ENCODE data around the gene RICTOR. TPM values are rescaled to one million over a fixed set of nuclear protein-coding genes. Genes with fewer than 3 reads are reported as not detected.

The RICTOR gene
- polyA plus RNA-seq, 1 experiment = 6.3 TPM

GRCh38 chr5:38916802-38917201, 157.4 kb downstream of the RICTOR start:
- no peak for DNase-seq (ENCODE audit: low read depth)
- H3K36me3 ChIP-seq (ENCODE audit: control insufficient read depth, insufficient read depth, low read length) = peaks cover 22% of the 10 kb centered on the region
- no peaks in the 10 kb centered on the region for H3K27me3 ChIP-seq (ENCODE audit: control insufficient read depth, insufficient read depth, low read length)
- CTCF ChIA-PET = no interaction called here
- TF ChIP-seq, protein P1, sequence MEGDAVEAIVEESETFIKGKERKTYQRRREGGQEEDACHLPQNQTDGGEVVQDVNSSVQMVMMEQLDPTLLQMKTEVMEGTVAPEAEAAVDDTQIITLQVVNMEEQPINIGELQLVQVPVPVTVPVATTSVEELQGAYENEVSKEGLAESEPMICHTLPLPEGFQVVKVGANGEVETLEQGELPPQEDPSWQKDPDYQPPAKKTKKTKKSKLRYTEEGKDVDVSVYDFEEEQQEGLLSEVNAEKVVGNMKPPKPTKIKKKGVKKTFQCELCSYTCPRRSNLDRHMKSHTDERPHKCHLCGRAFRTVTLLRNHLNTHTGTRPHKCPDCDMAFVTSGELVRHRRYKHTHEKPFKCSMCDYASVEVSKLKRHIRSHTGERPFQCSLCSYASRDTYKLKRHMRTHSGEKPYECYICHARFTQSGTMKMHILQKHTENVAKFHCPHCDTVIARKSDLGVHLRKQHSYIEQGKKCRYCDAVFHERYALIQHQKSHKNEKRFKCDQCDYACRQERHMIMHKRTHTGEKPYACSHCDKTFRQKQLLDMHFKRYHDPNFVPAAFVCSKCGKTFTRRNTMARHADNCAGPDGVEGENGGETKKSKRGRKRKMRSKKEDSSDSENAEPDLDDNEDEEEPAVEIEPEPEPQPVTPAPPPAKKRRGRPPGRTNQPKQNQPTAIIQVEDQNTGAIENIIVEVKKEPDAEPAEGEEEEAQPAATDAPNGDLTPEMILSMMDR (IDR thresholded peaks at IDR 0.05; ENCODE audit: insufficient read depth, low read depth, low read length) = no peak
- POLR2A ChIA-PET = no interaction called here
- no peak overlapping the region for H3K4me3 ChIP-seq (ENCODE audit: low read depth, low read length)

DNA sequence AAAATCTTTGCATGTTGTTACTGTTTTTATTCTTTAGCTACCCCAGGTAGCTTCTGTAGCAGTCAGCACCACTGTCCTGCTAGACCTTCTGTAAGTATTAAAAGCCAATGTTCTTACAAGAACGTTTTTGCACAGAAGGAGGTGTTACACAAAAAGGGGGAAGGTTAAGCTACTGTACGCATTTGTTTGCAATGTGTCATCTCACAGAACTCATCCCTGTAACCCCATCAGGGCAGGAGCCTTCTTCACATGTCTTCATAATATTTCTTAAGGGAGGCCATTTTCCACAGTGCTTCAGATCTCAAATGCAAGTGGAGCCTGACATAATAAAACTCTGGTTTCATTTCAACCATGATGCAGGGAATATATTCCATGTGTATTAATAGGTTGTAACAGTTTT, 160.5 kb downstream of the RICTOR start:
- H3K27me3 ChIP-seq (ENCODE audit: control insufficient read depth, insufficient read depth, low read length) = no peaks in the 10 kb centered on the region
- H3K36me3 ChIP-seq (ENCODE audit: control insufficient read depth, insufficient read depth, low read length) = peaks cover 14% of the 10 kb centered on the region
- no peak overlapping the region for H3K4me3 ChIP-seq (ENCODE audit: low read depth, low read length)
- ChIA-PET CTCF (interaction anchor here (1.0 to 2.0 kb wide), 2 partner anchors 8 to 12 kb away, joined by 3 to 6 read pairs; no protein-coding TSS in a partner anchor), POLR2A (no interaction called here)
- TF ChIP-seq, protein P1 (IDR thresholded peaks at IDR 0.05; ENCODE audit: insufficient read depth, low read depth, low read length) = no peak
- DNase-seq (ENCODE audit: low read depth) = no peak

DNA sequence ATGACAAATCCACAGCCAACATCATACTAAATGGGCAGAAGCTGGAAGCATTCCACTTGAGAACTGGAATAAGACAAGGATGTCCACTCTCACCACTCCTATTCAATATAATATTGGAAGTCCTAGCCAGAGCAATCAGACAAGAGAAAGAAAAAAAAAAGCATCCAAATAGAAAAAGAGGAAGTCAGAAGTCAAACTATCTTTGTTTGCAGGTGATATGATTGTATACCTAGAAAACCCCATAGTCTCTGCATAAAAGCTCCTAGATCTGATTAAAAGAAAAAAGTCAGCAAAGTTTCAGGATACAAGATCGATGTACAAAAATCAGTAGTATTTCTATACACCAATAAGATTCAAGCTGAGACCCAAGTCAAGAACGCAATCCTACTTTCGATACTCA, 162.3 kb downstream of the RICTOR start:
- Histone ChIP-seq H3K36me3 (ENCODE audit: control insufficient read depth, insufficient read depth, low read length) (peaks cover 19% of the 10 kb centered on the region), H3K27me3 (ENCODE audit: control insufficient read depth, insufficient read depth, low read length) (no peaks in the 10 kb centered on the region), H3K4me3 (ENCODE audit: low read depth, low read length) (no peak overlapping the region)
- ChIA-PET CTCF (interaction anchor here (1.4 kb wide), 1 partner anchor 80 kb away, joined by 3 read pairs; no protein-coding TSS in a partner anchor), POLR2A (no interaction called here)
- DNase-seq (ENCODE audit: low read depth) = no peak
- TF ChIP-seq, protein P1 (IDR thresholded peaks at IDR 0.05; ENCODE audit: insufficient read depth, low read depth, low read length) = no peak

- Histone ChIP-seq H3K27me3 (ENCODE audit: control insufficient read depth, insufficient read depth, low read length) (no peaks in the 10 kb centered on the region), H3K4me3 (ENCODE audit: low read depth, low read length) (no peak overlapping the region), H3K36me3 (ENCODE audit: control insufficient read depth, insufficient read depth, low read length) (peaks cover 23% of the 10 kb centered on the region)
- ChIA-PET POLR2A (no interaction called here), CTCF (interaction anchor here (0.5 to 0.9 kb wide), 2 partner anchors 26 to 202 kb away, joined by 3 read pairs; no protein-coding TSS in a partner anchor)
- TF ChIP-seq, protein P1 (IDR thresholded peaks at IDR 0.05; ENCODE audit: insufficient read depth, low read depth, low read length) = no peak
- DNase-seq (ENCODE audit: low read depth) = no peak
Observed at GRCh38 chr5:38906503-38906902, 167.7 kb downstream of the RICTOR start.

GRCh38 chr5:38905516-38905915, 168.7 kb downstream of the RICTOR start:
- Histone ChIP-seq H3K36me3 (ENCODE audit: control insufficient read depth, insufficient read depth, low read length) (peaks cover 23% of the 10 kb centered on the region), H3K27me3 (ENCODE audit: control insufficient read depth, insufficient read depth, low read length) (no peaks in the 10 kb centered on the region), H3K4me3 (ENCODE audit: low read depth, low read length) (no peak overlapping the region)
- DNase-seq (ENCODE audit: low read depth) = no peak
- TF ChIP-seq, protein P1 (IDR thresholded peaks at IDR 0.05; ENCODE audit: insufficient read depth, low read depth, low read length) = no peak
- CTCF ChIA-PET = interaction anchor here (0.9 to 1.1 kb wide), 2 partner anchors 17 to 25 kb away, joined by 3 read pairs; no protein-coding TSS in a partner anchor
- POLR2A ChIA-PET = no interaction called here

All from BJ (cell line).